Gastroesophageal sphincter (tissue), 4 donors: Measurements from ENCODE around the gene FAM50B. TPM values are rescaled to one million over a fixed set of nuclear protein-coding genes. Genes with fewer than 3 reads are reported as not detected.

Experiments used
- ATAC-seq: fragments of 150-250 bp; one replicate; pipeline ENCODE4 v1.9.1; 2016; ENCODE audit warnings: mild to moderate bottlenecking, moderate library complexity
- H3K27ac ChIP-seq, 4 donors: fragments of 200-600 bp; sonication (generic) in 3 of 4; 1 replicate in 3 of 4; 2 replicates in 1 of 4; pipeline ENCODE4 v1.5.1; 2016 to 2019
- H3K27me3 ChIP-seq: fragments of 200-600 bp; sonication (generic); one replicate; pipeline ENCODE4 v1.5.1; 2019
- H3K36me3 ChIP-seq, 2 donors: fragments of 200-600 bp; sonication (generic); one replicate each; pipeline ENCODE4 v1.5.1; 2019; ENCODE audit warnings: control low read depth in 1 of 2
- H3K4me1 ChIP-seq, 3 donors: fragments of 200-600 bp; sonication (generic); 1 replicate in 2 of 3; 2 replicates in 1 of 3; pipeline ENCODE4 v1.5.1; 2016 to 2019; ENCODE audit warnings: control low read depth in 2 of 3
- H3K4me3 ChIP-seq, 2 donors: fragments of 200-600 bp; sonication (generic); one replicate each; pipeline ENCODE4 v1.5.1; 2019; ENCODE audit warnings: mild to moderate bottlenecking in 1 of 2, moderate library complexity in 1 of 2
- H3K9me3 ChIP-seq, 3 donors: fragments of 200-600 bp; sonication (generic); one replicate each; pipeline ENCODE4 v1.5.1; 2017 to 2019; ENCODE audit warnings: control low read depth in 2 of 3
- EP300 ChIP-seq: sonication (generic); formaldehyde crosslinking; IDR thresholded peaks from one replicate; pipeline ENCODE4 v1.6.1; 2017; ENCODE audit warnings: antibody characterized with exemption, mild to moderate bottlenecking
- POLR2A ChIP-seq, 2 donors: fragments of 450-650 bp; IDR thresholded peaks; one replicate each; pipeline ENCODE4 v1.6.1; 2017; ENCODE audit warnings: antibody characterized with exemption in 2 of 2, mild to moderate bottlenecking in 2 of 2, moderate library complexity in 1 of 2
- POLR2AphosphoS5 ChIP-seq: sonication (generic); formaldehyde crosslinking; IDR thresholded peaks from one replicate; pipeline ENCODE4 v1.6.1; 2017; ENCODE audit warnings: antibody characterized with exemption
- WGBS, 2 donors: methylation state at CpG; one replicate each; pipeline ENCODE4 v1.1.5; 2018; ENCODE audit warnings: low coverage in 1 of 2; 5-methylcytosine and 5-hydroxymethylcytosine counted together
- total RNA-seq, 4 donors: library from RNA; depleted of rRNA; stranded (reverse); fragments of >200 nt; gene quantifications; one replicate each; pipeline ENCODE4 v1.1.0, GENCODE V29; 2016
- TF ChIP-seq, protein P1 (sequence below), 4 experiments: fragments of 200-600 bp in 2 of 4; fragments of 450-650 bp in 2 of 4; sonication (generic) in 1 of 4; IDR thresholded peaks; one replicate each; pipeline ENCODE4 v1.5.1; 2017 to 2019; ENCODE audit warnings: antibody characterized with exemption in 4 of 4, mild to moderate bottlenecking in 2 of 4, moderate library complexity in 2 of 4

FAM50B gene
- total RNA-seq, 4 donors from 2014 or later = 14.7 to 23.7 (median 18.8) TPM

DNA sequence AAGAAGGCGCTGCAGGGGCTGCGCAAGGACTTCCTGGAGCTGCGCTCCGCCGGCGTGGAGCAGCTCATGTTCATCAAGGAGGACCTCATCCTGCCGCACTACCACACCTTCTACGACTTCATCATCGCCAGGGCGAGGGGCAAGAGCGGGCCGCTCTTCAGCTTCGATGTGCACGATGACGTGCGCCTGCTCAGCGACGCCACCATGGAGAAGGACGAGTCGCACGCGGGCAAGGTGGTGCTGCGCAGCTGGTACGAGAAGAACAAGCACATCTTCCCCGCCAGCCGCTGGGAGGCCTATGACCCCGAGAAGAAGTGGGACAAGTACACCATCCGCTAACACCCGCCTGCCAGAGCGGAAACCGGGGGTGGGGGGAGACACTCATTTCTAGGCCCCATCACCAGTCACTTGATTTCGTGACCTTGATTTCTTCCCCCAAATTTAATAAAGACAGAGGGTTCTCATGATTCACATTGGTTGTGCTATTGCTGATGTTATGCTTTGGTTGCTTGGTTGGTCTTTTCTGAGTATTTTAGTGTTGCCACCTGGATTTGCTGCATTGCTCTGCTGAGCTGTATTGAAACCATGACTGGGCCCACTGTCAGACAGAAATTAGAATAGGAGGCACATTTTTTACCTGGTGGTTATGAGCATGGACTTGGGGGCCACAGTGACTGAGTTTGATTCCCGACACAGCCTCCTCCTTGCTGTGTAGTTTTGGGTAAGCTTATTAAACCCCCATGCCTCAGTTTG, 1.5 kb downstream of the FAM50B start:
- peak overlapping the region in 1 of 2 donors; percentile 56 for H3K4me3 ChIP-seq
- H3K27ac ChIP-seq = peak overlapping the region in 3 of 4 donors; percentile 73 to 84 (median 83)
- H3K36me3 ChIP-seq = no peaks in the 10 kb centered on the region
- peaks cover 0 to 32% (median 3%) of the 10 kb centered on the region in 3 donors for H3K4me1 ChIP-seq
- no peak for TF ChIP-seq EP300
- no peak for TF ChIP-seq POLR2AphosphoS5
- ATAC-seq = no peak
- no peaks in the 10 kb centered on the region for H3K9me3 ChIP-seq
- 88 to 90% methylated on average over 1 to 10 of the region's 33 CpGs for WGBS, 2 donors
- H3K27me3 ChIP-seq = no peaks in the 10 kb centered on the region

DNA sequence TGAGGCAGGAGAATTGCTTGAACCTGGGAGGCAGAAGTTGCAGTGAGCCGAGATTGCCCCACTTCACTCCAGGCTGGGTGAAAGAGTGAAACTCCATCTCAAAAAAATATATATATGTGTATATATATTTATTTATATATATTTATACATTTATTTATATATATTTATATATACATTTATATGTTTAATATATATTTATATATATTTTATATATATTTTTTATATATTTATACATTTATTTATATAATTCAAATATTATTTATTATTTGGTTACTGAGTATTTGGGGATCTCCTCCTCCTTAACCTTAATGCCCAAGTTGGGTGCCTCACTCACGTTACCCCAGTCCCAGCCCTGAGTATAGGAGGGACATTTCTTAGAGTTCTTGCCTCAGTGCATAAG, 2.7 kb downstream of the FAM50B start:
- no peak for ATAC-seq
- H3K27me3 ChIP-seq = no peaks in the 10 kb centered on the region
- peaks cover 0 to 32% (median 3%) of the 10 kb centered on the region in 3 donors for H3K4me1 ChIP-seq
- no peaks in the 10 kb centered on the region for H3K36me3 ChIP-seq
- H3K27ac ChIP-seq = no peak overlapping the region
- WGBS, 2 donors = 85 to 92% methylated on average over 2 of the region's 2 CpGs
- H3K9me3 ChIP-seq = no peaks in the 10 kb centered on the region
- TF ChIP-seq POLR2A (IDR thresholded peaks at IDR 0.05) = no peak
- TF ChIP-seq, protein P1, sequence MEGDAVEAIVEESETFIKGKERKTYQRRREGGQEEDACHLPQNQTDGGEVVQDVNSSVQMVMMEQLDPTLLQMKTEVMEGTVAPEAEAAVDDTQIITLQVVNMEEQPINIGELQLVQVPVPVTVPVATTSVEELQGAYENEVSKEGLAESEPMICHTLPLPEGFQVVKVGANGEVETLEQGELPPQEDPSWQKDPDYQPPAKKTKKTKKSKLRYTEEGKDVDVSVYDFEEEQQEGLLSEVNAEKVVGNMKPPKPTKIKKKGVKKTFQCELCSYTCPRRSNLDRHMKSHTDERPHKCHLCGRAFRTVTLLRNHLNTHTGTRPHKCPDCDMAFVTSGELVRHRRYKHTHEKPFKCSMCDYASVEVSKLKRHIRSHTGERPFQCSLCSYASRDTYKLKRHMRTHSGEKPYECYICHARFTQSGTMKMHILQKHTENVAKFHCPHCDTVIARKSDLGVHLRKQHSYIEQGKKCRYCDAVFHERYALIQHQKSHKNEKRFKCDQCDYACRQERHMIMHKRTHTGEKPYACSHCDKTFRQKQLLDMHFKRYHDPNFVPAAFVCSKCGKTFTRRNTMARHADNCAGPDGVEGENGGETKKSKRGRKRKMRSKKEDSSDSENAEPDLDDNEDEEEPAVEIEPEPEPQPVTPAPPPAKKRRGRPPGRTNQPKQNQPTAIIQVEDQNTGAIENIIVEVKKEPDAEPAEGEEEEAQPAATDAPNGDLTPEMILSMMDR (IDR thresholded peaks at IDR 0.05) = no peak
- no peak overlapping the region for H3K4me3 ChIP-seq

DNA sequence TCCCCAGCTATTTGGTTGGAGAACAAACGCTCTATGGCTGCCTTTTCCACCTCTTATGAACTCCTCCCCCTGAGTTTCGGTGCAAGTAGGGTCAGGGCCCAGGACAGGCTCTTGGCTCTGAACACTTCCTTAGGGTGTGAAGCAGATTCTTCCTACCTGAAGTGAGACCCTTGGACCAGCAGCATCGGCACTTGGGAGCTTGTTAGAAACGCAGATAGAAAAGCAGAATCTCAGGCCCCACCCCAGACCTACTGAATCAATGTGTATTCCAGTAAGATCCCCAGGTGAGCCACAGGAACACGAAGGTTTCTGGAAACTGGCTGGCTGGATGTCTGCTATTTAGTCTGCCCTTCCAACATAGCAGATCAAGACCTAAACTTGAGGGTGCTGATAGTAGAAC, 3.2 kb downstream of the FAM50B start:
- WGBS, 2 donors = 100% methylated on average over 3 of the region's 5 CpGs; no CpG with 5 or more reads in 1 of the 2 donors
- TF ChIP-seq EP300 = no peak
- no peak for TF ChIP-seq POLR2A (IDR thresholded peaks at IDR 0.05)
- TF ChIP-seq, protein P1 (IDR thresholded peaks at IDR 0.05) = no peak
- no peak for TF ChIP-seq POLR2AphosphoS5
- no peaks in the 10 kb centered on the region for H3K36me3 ChIP-seq

DNA sequence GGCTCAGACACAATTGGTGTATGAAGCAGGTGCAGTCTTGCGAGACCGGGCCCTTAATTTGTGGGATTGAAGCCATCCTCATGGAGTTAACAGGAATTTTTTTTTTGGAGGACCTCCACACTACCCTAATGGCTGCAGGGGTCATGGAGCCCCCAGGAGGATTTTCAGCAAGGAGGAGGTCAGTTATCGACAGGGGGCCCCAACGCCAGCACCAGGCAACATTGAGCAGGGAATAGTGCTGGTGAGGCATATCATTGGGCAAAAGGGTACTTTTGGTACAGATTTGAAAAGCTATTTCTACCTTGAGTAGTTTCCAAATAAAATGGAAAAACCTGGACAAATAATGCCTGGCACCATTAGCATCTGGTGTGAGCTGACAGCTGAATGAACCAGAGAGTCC, 6.7 kb downstream of the FAM50B start:
- TF ChIP-seq POLR2AphosphoS5 (no peak), EP300 (no peak), POLR2A (IDR thresholded peaks at IDR 0.05) (no peak)
- TF ChIP-seq, protein P1 (IDR thresholded peaks at IDR 0.05) = no peak
- 100% methylated on average over 3 of the region's 4 CpGs; no CpG with 5 or more reads in 1 of the 2 donors for WGBS, 2 donors
- no peaks in the 10 kb centered on the region for H3K36me3 ChIP-seq

More for the DNA sequence above, 3.2 kb downstream of the FAM50B start:
- no peak for ATAC-seq
- H3K4me1 ChIP-seq = peaks cover 0 to 32% (median 3%) of the 10 kb centered on the region in 3 donors
- no peak overlapping the region for H3K27ac ChIP-seq
- no peak overlapping the region for H3K4me3 ChIP-seq
- no peaks in the 10 kb centered on the region for H3K9me3 ChIP-seq
- H3K27me3 ChIP-seq = no peaks in the 10 kb centered on the region

DNA sequence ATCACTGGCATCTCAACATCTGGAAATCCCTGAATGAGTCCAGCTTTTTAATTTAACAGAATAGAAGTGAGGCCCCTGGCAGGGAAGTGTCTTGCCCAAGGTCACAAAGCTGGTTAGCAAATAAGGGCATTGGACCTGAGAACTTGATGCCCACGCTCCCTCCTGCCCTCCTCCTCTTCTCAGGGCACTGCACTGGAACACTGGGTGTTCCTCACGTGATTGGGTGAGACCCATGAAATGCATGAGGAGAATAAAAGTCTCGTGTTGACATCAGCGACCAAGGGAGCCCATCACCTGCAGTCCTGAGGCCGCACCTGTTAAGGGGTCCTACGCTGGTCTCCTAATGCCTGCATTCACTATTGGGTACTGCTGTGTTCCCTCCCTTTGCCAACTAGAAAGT, 7.4 kb downstream of the FAM50B start:
- ATAC-seq = no peak
- Histone ChIP-seq H3K9me3 (peaks cover 0 to 6% (median 0%) of the 10 kb centered on the region in 3 donors), H3K27me3 (no peaks in the 10 kb centered on the region), H3K4me3 (no peak overlapping the region), H3K27ac (no peak overlapping the region), H3K36me3 (no peaks in the 10 kb centered on the region), H3K4me1 (no peaks in the 10 kb centered on the region)
- 83% methylated on average over 2 of the region's 6 CpGs; no CpG with 5 or more reads in 1 of the 2 donors for WGBS, 2 donors
- TF ChIP-seq, protein P1 (IDR thresholded peaks at IDR 0.05) = no peak
- TF ChIP-seq POLR2A (IDR thresholded peaks at IDR 0.05) (no peak), POLR2AphosphoS5 (no peak), EP300 (no peak)

More for the DNA sequence above, 6.7 kb downstream of the FAM50B start:
- H3K27ac ChIP-seq = no peak overlapping the region
- H3K27me3 ChIP-seq = no peaks in the 10 kb centered on the region
- peaks cover 0 to 6% (median 0%) of the 10 kb centered on the region in 3 donors for H3K4me1 ChIP-seq
- peaks cover 0 to 6% (median 0%) of the 10 kb centered on the region in 3 donors for H3K9me3 ChIP-seq
- no peak for ATAC-seq
- no peak overlapping the region for H3K4me3 ChIP-seq
